ENCODE measurements around the gene ABCB8.
"Not testable (repeated sequence)": the region's sequence is repeated elsewhere in the genome, so short reads cannot be mapped to it uniquely, and the experiment has no call there.

Gene ABCB8

DNA sequence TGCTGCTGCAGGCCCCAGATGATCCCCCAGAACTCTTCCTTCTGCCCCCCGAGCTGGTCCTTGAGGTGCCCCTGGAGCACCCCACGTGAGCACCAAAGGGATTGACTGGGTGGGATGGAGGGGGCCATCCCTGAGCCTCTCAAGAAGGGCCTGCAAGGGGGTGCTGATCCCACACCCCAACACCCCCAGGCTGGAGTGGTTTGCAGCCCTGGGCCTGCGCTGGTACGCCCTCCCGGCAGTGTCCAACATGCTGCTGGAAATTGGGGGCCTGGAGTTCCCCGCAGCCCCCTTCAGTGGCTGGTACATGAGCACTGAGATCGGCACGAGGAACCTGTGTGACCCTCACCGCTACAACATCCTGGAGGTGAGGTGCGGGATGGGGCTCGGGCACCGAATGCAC, 29.2 kb upstream of the ABCB8 start:
- DNase-seq: no peak

DNA sequence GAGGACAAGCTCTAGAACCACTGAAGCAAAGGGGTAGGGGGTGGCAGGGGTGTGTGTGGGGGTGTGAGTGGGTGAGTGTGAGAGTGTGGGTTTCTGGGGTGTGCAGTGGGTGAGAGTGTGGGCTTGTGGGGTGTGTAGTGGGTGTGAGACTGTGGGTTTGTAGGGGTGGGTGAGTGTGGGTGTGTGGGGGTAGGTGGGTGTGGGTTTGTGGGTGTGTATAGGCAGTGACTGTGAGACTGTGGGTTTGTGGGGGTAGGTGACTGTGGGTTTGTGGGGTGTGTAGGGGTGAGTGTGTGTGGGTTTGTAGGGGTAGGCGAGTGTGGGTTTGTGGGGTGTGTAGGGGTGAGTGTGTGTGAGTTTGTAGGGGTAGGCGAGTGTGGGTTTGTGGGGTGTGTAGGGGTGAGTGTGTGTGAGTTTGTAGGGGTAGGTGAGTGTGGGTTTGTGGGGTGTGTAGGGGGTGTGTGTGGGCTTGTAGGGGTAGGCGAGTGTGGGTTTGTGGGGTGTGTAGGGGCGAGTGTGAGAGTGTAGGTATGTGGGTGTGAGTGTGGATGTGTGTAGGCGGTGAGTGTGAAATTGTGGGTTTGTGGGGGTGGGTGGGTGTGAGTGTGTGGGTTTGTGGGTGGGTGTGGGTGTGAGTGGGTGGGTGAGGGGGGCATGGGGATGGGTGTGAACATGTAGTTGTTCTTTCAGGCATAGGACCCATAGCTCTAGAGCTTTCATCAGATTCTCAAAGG, 28.6 kb upstream of the ABCB8 start:
- DNase-seq: no peak

DNA sequence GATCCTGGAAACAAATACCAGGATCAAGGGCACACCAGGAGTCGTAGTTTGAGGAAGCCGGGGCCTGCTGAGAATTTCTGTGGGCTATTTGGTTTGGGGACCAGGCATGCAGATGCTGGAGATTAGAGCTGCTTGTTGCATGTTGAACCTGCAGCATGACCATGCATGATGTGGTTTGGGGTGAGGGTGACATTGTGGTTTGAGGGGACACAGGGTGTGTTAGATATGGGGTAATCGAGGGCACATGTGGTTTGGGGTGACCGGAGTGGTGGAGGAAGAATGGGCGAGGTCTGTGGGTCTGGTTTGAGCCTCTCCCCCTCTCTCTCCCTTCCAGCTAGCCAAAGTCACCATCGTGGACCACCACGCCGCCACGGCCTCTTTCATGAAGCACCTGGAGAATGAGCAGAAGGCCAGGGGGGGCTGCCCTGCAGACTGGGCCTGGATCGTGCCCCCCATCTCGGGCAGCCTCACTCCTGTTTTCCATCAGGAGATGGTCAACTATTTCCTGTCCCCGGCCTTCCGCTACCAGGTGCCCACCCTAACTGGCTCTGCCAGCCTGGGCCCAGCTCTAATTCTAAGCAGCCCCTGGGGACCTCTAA, 27.3 kb upstream of the ABCB8 start:
- no peak for DNase-seq

DNA sequence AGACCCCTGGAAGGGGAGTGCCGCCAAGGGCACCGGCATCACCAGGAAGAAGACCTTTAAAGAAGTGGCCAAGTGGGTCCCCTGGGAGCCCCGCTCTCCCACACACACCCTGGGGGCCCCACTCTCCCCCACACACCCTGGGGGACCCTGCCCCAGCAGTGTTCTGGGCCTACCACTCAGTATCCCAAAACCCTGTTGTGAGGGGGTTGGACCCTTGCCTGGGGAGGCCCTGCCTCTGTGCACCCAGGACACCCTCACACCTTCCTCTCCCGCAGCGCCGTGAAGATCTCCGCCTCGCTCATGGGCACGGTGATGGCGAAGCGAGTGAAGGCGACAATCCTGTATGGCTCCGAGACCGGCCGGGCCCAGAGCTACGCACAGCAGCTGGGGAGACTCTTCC, 26.7 kb upstream of the ABCB8 start:
- DNase-seq: no peak

DNA sequence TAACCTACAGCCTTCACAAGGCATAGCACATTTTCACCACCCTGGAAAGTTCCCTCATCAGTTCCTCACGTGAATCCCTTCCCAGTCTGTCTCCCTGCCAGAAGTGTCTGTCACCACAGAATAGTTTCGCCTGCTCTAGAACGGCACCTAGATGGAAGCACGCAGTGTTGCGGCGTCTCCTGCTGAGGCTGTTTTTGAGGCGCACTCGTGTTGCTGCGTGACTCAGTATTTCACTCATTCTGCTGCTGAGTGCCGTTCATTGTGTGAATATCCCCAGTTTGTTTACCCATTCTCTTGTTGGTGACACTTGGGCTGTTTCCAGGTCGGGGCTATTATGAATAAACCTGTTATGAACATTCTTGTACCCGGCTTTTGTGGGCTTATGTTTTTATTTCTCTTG, 24.7 kb upstream of the ABCB8 start:
- no peak for DNase-seq

DNA sequence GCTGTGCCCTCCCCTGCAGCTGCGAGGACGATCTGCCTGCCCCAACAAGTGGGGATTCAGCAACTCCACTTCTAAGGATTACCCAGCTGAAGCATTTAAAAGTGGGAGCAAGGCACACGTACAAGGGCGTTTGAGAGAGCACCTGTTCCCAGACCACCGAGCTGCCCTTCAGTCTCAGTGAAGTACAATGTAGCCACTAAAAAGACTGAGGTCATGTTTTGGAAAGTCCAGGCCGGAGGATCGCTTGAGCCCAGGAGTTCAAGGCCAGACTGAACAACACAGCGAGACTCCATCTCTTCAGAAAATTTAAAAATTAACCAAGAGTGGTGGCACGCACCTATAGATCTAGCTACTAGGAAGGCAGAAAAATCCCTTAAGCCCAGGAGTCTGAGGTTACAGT, 22.7 kb upstream of the ABCB8 start:
- no peak for DNase-seq

DNA sequence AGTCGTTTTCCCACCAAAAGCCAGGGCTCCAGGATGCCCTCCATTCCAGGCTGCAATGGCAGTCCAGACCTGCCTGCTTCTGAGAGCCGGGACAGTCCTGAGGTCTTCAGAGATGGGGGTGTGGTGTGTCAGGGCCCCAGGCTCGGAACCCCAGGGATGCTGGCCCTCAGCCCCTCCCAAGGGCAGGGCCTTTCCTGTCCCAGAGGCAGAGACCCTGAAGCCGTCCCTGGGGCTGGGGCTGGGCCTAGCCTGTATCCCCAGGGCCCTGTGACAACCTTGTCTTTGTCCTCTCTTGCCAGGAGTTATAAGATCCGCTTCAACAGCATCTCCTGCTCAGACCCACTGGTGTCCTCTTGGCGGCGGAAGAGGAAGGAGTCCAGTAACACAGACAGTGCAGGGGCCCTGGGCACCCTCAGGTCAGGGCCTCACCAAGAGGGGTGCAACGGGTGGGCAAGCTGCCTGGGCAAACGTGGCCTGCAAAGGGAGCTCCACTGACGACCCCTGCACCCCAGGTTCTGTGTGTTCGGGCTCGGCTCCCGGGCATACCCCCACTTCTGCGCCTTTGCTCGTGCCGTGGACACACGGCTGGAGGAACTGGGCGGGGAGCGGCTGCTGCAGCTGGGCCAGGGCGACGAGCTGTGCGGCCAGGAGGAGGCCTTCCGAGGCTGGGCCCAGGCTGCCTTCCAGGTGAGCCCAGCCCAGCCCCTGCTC, 21.5 kb upstream of the ABCB8 start:
- DNase-seq: no peak

DNA sequence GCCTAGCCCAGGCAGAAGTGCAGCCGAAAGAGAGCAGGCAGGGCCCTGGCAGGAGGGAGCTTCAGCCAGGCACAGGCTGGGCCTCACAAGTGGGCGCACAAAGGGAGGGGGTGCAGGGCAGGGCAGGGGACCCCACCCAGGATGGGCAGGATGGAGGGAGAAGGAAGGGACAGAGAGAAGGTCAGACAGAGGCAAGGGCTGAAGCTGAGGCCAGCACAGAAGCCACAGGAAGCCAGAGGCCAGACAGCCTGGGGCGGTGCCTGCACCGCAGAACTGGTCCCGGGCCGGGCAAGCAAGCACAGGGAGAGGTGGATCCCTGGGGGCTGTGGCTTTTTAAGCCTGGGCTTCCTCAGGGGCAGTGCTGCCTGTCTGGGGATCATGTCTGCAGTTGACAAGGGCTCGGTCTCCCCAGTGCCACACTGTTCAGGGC, 20.8 kb upstream of the ABCB8 start:
- DNase-seq: no peak

DNA sequence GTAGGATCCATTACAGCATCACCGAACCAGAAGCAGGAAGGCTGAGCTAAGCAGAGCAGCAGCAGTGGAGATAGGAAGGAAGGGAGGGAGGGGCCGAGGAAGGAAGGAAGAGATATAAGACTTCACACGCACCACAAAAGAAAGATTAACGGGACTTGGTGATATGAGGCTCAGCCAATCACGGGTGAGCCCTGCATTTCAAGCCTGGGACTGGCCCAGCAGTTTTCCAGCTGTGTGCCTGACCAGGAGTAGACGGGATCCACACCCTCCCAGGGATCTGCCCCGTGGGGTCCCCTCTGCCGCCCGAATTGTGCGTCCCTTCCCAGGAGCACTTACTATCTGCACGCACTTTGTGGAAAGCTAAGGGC, 20.1 kb upstream of the ABCB8 start:
- DNase-seq: no peak

DNA sequence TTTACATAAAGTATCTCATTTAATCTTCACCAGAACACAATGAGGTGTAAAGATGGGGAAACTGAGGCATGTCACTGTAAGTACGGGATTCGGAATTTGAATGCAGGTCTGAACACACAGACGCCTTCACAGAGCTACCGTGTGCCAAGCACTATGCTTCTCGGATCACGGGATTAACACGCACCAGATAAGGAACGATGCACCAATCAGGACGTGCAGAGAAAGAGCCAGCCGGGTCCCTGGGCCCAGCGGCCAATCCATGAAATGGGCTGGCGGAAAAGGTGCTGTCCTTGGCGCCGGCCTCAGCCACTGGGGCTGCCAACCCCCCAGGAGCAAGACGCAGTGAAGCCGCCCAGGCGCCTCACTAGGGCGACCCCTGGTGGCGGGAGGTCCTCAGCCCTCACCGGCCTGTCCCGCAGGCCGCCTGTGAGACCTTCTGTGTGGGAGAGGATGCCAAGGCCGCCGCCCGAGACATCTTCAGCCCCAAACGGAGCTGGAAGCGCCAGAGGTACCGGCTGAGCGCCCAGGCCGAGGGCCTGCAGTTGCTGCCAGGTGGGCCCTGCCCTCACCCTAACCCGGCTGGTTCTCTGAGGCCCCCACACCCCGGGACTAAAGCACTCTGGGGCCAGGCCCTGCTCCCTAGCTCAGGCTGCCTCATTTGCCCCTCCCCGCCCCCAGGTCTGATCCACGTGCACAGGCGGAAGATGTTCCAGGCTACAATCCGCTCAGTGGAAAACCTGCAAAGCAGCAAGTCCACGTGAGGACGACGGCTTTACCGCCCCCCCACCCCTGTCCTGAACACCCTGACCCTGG, 19.5 kb upstream of the ABCB8 start:
- no peak for DNase-seq

DNA sequence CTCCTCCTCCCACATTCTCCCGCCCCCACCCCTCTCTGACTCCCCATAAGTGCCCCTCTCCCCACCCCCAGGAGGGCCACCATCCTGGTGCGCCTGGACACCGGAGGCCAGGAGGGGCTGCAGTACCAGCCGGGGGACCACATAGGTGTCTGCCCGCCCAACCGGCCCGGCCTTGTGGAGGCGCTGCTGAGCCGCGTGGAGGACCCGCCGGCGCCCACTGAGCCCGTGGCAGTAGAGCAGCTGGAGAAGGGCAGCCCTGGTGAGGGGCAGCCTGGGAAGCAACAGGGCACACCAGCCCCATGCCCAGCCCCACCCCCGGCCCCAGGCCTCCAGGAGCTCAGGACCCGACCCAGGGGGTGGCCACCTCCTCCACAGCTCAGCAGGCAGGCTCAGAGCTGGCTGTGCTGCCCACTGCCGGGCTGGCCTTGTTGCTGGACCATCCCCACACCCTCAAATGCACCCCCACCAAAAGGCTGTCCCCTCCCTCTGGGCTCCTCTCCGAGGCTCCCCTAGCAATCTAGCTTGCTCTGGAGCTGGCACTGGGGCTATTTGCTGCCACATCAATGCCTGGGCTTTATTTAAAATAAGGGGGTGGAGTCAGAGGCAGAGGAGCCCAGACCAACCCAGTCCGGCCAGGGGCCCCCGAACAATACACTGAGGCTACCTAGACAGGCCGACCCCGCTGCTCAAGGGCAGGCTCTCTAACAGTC, 18.8 kb upstream of the ABCB8 start:
- DNase-seq: no peak

DNA sequence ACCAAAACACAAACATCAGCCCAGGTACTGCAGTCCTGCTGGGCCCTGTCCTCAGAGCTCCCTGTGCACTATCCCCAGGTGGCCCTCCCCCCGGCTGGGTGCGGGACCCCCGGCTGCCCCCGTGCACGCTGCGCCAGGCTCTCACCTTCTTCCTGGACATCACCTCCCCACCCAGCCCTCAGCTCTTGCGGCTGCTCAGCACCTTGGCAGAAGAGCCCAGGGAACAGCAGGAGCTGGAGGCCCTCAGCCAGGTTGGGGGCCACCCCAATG, 18.3 kb upstream of the ABCB8 start:
- DNase-seq: no peak

DNA sequence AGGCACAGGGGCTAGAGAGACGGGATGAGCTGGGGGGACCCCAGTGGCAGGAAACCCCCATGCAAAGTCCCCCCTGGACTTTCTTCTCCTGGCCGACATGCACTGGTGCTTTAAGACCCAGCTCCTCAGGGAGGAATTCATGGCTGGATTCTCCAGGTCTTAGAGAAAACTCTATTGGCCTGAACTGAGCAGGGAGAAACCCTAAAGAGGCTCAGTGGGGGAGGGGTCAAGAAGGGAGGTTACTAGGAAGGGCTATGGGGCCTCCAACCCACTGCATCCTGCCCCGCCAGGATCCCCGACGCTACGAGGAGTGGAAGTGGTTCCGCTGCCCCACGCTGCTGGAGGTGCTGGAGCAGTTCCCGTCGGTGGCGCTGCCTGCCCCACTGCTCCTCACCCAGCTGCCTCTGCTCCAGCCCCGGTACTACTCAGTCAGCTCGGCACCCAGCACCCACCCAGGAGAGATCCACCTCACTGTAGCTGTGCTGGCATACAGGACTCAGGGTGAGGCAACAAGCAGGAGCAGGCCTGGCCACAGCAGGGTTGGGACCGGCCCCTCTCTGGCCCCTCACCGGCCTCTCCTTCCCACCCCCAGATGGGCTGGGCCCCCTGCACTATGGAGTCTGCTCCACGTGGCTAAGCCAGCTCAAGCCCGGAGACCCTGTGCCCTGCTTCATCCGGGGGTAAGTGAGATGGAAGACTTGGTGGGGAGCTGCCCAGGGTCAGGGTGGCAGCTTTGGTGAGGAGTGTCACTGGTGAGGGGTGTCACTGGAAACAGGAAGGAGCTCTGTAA, 17.7 kb upstream of the ABCB8 start:
- no peak for DNase-seq

DNA sequence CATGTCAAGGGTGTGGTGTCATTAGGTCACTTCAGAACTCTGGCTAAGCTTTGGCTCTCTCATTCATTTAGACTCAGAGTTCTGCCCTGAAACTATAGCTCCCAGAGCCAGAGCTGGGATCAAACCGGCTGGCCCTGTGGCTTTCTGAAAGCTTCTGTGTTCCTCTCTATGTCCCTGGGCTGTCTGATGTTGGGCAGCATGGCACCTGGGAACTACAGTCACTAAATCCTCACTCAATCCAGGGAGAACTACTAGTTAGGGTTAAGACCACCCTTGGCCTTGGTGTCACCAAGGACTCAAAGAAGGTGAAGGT, 17.2 kb upstream of the ABCB8 start:
- no peak for DNase-seq

DNA sequence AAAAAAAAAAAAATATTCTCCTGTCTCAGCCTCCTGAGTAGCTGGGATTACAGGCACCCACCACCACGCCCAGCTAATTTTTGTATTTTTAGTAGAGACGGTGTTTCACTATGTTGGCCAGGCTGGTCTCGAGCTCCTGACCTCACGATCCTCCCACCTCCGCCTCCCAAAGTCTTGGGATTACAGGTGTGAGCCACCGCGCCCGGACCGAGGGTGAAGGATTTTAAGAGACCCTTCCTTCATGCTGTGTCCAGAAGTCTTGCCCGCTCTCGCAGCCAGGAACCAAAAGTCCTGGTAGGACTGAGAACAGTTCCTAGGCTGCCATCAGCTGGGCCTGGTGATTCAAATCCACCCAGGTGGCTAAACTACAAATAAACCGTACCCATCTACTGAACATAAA, 16.6 kb upstream of the ABCB8 start:
- not testable (repeated sequence) for DNase-seq

DNA sequence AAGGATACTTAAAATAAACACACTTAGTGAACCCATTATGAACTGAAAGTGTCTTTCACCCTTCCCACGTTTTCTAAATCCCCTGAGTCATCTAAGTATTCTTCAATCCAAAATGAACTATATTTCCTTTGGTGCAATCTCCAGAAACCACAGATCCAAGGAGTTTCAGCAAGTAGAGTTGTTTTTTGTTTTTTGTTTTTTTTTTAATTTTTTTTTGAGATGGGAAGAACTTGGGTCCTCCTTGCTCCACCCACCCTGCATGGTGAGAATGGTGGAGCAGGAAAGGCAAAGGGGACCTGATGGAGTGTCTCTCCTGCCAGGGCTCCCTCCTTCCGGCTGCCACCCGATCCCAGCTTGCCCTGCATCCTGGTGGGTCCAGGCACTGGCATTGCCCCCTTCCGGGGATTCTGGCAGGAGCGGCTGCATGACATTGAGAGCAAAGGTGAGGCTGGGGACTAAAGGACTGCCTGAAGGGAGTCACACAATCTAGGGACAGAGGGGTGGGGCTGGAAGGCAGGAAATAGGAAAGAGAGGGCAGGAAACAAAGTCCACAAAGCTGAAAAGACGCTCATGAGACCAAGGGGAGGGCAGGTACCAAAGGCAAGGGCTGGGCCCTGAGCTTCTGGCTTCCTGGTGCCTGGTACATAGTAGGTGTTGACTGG, 16.1 kb upstream of the ABCB8 start:
- no peak for DNase-seq

DNA sequence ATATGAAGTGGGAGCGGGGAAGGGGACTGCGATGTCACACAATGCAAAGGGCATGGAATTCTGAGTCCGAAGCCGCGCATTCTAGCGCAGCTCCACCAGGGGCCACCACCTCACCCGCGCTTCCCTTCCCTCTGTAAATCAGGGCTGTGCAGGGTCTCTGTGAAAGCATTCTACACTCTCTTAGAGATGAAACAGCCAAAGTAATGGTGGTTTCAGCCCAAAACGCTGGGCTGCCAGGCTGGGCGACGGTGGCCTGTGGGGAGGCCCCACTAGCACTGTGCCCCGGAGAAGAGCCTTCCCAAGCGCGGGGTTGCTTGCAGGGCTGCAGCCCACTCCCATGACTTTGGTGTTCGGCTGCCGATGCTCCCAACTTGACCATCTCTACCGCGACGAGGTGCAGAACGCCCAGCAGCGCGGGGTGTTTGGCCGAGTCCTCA, 15.3 kb upstream of the ABCB8 start:
- no peak for DNase-seq

DNA sequence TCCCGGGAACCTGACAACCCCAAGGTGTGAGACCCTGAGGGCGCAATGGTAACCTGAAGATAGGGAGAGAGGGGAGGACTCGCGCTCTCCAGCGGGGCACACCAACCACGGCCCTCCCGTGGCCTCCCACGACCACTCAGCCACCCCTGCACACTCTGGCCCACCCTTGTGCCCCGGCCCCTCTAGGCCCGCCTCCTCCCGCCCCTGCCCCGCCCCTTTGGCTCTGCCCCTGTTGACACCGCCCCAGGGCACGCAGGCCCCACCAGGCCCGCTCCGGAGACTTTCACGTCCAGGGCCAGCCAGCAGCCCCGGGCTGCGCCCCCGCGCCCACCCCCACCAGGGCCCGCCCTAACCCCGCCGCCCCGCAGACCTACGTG, 14.9 kb upstream of the ABCB8 start:
- DNase-seq: no peak

DNA sequence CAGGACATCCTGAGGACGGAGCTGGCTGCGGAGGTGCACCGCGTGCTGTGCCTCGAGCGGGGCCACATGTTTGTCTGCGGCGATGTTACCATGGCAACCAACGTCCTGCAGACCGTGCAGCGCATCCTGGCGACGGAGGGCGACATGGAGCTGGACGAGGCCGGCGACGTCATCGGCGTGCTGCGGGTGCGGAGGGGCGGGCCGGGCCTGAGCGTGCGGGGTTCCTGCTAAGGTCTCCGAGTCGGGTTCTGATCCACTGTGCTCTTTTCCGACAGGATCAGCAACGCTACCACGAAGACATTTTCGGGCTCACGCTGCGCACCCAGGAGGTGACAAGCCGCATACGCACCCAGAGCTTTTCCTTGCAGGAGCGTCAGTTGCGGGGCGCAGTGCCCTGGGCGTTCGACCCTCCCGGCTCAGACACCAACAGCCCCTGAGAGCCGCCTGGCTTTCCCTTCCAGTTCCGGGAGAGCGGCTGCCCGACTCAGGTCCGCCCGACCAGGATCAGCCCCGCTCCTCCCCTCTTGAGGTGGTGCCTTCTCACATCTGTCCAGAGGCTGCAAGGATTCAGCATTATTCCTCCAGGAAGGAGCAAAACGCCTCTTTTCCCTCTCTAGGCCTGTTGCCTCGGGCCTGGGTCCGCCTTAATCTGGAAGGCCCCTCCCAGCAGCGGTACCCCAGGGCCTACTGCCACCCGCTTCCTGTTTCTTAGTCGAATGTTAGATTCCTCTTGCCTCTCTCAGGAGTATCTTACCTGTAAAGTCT, 14.3 kb upstream of the ABCB8 start:
- no peak for DNase-seq

DNA sequence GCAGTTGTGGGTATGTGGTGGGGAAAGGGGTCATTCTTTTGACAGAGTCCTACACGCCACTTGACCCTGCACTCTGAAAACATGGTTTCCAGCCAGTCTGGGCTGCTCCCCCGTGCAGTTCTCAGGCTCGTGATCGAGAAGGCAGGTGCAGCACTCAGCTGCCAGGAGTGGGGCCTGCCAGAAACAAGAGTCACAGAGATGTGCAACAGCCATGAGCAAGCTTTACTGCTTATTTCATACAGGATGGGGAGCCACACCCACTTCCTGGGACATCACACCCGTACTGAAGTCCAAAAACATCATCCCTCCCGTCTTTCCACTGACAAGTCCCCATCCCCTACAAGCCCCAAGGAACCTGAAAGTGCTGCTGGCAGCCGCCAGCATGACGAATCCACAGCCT, 13.3 kb upstream of the ABCB8 start:
- DNase-seq: no peak

DNA sequence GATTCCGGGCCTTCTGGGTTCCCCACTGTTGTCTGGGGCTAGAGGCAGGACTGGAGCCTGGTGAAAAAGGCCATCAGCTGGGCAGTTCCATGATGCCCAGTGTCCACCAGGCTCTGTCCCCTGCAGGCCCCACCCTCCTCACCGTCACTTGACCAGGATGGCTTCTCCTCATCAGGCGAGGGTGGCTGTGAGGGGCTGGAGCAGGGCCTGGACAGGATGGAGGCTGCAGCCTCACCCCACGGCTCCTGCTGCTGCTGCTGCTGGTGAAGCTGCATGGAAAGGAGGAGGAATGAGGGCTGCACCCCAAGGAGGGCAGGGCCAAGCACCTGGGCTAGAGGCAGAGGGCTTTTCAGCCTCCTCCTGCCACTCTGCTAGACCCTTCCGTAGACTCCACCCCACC, 12.3 kb upstream of the ABCB8 start:
- DNase-seq: no peak
